Stimulated activated CD4-positive, alpha-beta T cell treated with anti-CD3 and anti-CD28 coated beads, Interleukin-2, amount 100 ng/mL, for 48 hours (primary cell): ENCODE measurements around the gene ISYNA1.

ENCODE experiments used
- DNase-seq, 2 donors: peaks; one replicate each; pipeline ENCODE4 v3.0.0-alpha.2; 2020

The ISYNA1 gene

GRCh38 chr19:18437491-18438330 lies at the start of gene ISYNA1:
ISYNA1 (minus strand) TSS chr19:18438133; CDS start chr19:18437979, 154 bp downstream.
- no peak for DNase-seq

- DNase-seq: no peak
Observed at GRCh38 chr19:18486746-18487145, 48.8 kb upstream of the ISYNA1 start.

- DNase-seq: no peak
Observed at GRCh38 chr19:18484992-18485391, 47.1 kb upstream of the ISYNA1 start.

DNA sequence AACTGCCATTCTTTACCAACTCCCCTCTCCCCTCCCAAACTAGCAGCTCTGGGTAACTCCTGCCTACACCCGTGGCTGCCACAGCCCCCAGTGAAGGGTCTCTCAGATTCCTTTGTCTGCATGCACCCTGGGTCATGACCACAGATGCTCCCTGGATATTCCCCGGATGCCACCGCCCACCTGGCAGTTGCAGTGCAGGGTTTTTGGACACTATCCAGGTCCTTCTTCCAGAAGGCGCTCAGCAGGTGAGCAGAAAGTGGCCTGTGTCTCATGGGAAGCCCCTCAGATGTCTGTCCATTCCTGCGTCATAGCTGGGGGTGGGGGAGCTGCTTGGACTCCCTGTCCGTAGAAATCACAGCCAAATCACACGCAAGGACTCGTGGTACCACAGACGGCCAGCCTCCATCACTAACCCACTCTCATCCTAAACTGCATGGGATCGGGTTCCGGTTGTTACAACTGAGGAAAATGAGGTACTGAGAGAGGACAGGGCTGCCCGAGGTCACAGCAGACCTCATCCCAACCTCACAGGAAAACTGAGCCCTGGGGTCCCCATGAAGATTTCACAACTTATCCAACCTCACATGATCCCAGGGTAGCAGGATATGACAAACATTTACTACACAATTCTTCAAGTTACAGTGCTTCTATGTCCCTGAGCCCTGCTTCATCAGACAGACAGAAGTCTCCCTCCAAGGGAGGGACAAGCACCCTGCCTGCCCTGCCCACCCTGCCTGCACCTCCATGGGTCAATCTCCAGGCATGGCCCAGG lies 45.4 kb upstream of the ISYNA1 start:
- DNase-seq: no peak

DNA sequence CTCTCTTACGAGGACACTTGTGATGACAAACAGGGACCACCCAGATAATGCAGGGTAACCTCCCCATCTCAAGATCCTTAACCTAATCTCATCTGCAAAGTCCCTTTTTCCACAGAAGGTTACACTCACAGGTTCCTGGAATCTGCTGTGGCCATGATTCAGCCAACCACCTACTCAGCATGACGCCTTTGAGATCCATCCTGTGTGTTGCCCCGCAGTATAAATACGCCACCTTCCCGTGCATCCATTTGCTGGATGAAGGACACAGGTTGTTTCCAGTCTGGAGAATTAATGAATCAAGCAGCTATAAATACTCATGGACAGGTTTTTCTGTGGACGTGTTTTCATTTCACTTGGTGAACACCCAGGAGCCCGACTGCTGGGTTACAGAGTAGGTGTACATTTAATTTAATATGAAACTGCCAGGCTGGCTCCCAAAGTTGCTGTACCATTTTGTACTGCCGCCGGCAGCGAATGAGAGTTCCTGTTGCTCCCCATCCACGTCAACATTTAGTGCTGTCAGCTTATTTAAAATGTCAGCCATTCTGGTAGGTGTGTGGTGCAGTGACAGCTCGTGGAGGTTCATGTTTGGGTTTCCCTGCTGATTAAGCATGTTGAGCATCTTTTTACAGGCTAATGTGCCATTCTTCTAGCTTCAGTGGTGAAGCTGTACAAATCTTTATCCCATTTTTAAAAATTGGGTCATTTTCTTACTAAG lies 43.7 kb upstream of the ISYNA1 start:
- peak in 1 of 2 donors; percentile 34 for DNase-seq

DNA sequence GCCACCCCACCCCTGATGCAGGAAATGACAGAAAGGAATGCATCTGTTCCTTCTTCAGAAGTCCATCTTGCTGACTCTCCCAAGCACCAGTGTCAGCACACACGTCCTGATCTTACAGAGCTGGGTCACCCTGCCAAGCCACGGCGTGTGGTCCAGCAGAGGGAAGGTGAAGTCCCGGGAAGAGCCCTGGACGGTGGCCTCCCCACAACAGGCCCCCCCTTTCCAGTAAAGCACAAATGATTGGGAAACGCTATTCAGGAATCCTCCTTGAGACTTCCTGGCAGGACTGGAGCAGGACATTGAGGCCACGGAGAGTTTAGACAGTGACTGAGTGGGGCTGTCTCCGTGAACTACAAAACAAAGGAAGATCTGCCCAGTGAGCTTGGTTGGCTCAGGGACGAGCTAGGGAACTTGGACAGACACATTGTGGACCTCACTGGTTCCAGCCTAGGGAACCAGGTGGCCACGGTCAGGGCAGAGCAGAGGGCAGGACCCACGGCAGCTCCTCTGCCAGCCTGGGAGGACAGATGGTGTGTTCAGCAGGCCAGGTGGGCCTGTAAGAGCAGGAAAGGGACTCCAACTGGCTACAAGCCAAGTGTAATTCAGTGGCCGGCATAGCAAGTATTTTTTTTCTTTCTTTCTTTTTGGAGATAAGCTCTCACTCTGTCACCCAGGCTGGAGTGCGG lies 42.2 kb upstream of the ISYNA1 start:
- no peak for DNase-seq

GRCh38 chr19:18478545-18479311 lies 40.8 kb upstream of the ISYNA1 start:
- peak; percentile 57 to 66 for DNase-seq

DNA sequence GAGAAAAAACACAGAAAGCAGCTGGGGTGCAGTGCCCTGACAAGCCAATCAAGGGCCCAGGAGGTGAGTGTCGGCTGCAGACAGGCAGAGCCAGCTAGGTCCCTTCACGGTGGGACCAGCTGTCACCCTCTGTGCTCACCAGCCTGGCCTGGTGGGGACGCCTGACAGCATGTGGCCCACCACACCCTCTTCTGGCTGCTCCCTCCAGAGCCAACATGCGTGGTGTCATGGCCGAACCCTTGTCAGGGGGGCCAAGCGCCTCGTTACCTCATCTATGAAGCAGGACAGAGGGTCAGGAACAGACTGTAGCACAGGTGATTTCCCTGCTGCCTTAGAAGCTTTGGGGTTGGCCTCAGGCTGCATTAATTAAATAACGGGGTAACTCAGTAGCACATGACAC lies 40.0 kb upstream of the ISYNA1 start:
- no peak for DNase-seq

DNA sequence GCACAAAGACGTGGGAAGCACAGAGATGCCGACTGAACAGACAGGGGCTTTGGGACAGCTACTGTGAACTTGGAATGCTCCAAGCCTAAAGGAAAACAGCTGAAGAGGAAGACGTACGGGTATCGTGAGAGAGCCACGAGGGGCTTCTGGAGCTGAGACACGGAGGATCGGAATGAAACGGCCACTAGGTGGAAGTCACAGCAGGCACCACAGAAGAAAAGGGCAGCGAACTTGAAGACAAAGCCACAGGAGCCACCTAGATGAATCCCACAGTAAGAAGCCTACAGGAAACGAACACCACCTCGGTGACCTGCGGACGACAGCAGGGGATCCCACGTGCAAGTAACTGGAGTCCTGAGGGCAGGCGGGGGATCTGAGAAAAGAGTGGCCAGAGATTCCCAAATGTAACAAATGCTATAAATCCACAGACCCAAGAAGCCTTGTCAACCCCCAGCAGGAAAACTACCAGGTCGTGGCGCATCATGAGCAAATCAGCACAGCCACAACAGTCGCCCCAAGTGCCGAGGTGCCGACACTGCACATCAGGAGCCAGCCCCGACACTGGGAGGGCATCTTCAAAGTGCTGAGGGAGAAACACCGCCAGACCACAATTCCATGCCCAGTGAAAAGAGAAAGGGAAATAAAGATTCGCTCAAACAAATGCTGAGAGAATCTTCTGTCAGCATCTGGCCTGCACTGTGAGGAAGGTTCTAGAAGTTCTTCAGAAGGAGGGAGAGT lies 39.3 kb upstream of the ISYNA1 start:
- no peak for DNase-seq

DNA sequence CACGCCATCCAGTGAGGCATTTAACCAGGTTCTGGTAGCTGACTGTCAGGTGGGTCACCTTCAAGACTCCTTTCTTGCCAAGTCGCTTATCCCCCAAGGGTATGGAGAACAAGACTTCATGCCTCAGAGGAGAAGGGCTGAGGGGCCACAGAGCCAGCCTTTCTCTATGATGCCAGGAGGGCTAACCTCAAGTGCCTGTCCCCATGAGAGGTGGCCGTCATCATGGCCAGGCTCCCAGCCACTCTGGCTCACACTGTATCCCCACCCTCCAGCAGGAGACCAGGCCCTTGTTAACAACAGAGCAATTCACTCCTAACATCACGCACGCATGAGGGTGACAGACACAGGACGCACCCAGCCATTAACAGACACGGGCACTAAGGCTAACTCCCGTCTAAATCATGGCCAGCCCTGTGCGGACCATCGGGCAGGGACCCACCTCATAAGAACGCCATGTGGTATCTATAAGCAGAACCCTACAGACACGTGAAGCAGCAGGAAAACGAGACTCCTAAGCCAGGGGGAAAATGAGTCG lies 38.6 kb upstream of the ISYNA1 start:
- DNase-seq: no peak

- DNase-seq: no peak
Observed at GRCh38 chr19:18475762-18476331, 37.9 kb upstream of the ISYNA1 start.

- DNase-seq: no peak
Observed at GRCh38 chr19:18475004-18475453, 37.1 kb upstream of the ISYNA1 start.

DNA sequence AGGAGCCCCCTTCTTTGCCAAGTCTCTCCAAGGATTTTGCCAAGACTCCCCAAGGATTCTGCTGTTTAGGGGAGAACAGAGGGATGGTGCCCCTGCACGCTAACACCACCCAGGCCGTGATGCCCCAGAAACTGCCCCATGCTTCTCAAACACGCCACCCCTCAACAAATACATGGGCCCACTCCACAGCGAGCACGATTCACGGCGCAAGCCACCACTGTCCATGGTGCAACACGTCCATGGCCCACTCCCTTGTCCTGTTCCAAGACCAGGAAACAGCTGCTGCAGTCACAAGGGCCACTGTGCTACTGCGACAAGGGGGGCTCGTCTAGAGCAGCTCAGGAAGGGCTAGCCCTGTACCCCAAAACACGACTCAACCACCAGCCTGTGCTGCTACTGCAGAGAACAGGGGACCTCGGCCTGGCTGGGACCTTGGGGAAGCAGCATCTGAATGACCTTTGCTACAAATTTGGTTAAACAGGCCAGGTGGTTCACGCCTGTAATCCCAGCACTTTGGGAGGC lies 36.5 kb upstream of the ISYNA1 start:
- no peak for DNase-seq

GRCh38 chr19:18473706-18474087 lies 35.8 kb upstream of the ISYNA1 start:
- no peak for DNase-seq

DNA sequence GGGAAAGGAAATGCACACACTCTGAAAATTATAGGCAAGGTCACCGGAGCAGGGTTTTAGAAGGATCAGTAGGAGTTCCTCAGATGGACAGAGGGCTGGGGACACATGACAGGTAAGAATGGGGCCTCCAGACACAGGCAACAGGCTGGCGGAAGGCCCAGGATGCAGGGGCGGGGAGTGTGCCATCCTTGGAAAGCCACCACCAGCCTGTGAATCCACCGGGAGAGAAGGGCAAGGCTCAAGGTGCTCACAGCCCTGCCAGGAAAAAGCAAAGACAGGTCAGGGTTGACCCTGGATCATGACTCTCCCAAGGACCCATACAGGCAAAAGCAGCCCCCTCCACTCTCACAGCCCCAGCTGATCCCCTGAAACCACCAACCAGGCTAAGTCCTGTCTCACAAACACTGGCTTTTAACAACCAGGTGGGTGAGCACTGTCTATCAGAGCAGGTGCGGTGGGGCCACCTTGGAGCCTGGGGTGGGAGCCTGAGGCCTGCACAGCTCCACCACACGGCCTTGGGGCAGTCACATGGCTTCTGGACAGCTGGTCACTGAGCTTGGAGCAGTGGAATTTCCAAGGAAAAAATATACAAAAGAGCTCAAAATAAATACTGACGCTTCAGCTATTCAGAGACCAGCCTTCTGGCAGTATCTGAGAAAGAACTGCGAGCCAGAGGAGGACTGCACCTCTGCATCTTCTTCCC lies 35.2 kb upstream of the ISYNA1 start:
- DNase-seq: no peak

DNA sequence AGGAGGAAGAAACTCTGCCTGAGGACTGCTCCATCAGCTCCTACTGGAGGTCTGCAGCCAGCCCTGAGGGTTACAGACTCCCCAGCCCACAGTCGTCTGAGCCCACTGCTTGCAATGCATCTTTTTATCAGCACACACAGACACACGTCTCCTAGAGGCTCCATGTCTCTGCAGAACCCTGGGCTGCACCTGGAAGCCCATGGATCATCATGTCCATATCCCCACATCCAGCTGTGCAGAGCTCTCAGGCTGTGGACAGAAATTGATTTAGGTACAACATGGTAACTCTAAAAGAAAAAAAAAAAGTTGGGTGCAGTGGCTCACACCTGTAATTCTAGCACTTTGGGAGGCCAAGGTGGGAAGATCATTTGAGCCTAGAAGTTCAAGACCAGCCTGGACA lies 32.9 kb upstream of the ISYNA1 start:
- no peak for DNase-seq

- DNase-seq: peak; percentile 67 to 73
Observed at GRCh38 chr19:18469069-18469846, 31.3 kb upstream of the ISYNA1 start.

- no peak for DNase-seq
Observed at GRCh38 chr19:18468517-18468916, 30.6 kb upstream of the ISYNA1 start.

DNA sequence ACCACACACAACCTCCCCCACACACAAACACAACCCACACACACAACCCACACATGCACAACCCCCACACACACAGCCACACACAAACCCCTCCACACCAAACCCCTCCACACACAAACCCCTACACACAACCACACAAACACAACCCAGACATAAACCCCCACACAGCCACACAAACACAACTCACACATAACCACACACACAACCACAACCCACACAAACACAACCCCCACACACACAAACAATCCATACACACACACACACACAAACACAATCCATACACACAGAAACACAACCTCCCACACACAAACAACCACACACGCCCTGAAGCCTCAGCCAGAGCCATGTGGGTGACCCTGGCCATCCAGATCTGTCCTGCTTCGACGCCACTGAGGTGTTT lies 30.0 kb upstream of the ISYNA1 start:
- DNase-seq: no peak
